Measurements from ENCODE around the gene RILPL2. TPM values are rescaled to one million over a fixed set of nuclear protein-coding genes. Genes with fewer than 3 reads are reported as not detected.

RILPL2 gene
- total RNA-seq, 1 donor from 2014 or later: 15.1 TPM

DNA sequence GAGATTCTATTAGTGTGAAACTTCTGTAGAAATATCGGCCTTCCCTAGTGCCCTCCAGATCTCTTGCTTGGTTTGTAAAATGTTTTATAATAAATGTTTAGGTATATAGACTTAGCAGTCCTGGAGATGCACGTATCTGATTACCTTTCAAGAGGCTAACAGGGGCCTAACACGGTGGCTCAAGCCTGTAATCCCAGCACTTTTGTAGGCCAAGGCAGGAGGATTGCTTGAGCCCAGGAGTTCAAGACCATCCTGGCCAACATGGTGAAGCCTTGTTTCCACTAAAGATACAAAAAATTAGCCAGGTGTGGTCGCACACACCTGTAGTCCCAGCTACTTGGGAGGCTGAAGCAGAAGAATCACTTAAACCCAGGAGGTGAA, 9.8 kb upstream of the RILPL2 start:
- peaks cover 40% of the 10 kb centered on the region for H3K4me1 ChIP-seq
- peak overlapping the region; percentile 89 for H3K27ac ChIP-seq
- intact Hi-C loops (cut with DNase I): no loop called here
- H3K27me3 ChIP-seq: no peaks in the 10 kb centered on the region
- H3K4me3 ChIP-seq: no peak overlapping the region
- DNase-seq (no peak), ATAC-seq (no peak)
- no peaks in the 10 kb centered on the region for H3K36me3 ChIP-seq
- no peaks in the 10 kb centered on the region for H3K9me3 ChIP-seq
- TF ChIP-seq, protein P1, sequence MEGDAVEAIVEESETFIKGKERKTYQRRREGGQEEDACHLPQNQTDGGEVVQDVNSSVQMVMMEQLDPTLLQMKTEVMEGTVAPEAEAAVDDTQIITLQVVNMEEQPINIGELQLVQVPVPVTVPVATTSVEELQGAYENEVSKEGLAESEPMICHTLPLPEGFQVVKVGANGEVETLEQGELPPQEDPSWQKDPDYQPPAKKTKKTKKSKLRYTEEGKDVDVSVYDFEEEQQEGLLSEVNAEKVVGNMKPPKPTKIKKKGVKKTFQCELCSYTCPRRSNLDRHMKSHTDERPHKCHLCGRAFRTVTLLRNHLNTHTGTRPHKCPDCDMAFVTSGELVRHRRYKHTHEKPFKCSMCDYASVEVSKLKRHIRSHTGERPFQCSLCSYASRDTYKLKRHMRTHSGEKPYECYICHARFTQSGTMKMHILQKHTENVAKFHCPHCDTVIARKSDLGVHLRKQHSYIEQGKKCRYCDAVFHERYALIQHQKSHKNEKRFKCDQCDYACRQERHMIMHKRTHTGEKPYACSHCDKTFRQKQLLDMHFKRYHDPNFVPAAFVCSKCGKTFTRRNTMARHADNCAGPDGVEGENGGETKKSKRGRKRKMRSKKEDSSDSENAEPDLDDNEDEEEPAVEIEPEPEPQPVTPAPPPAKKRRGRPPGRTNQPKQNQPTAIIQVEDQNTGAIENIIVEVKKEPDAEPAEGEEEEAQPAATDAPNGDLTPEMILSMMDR (IDR thresholded peaks at IDR 0.05): no peak

DNA sequence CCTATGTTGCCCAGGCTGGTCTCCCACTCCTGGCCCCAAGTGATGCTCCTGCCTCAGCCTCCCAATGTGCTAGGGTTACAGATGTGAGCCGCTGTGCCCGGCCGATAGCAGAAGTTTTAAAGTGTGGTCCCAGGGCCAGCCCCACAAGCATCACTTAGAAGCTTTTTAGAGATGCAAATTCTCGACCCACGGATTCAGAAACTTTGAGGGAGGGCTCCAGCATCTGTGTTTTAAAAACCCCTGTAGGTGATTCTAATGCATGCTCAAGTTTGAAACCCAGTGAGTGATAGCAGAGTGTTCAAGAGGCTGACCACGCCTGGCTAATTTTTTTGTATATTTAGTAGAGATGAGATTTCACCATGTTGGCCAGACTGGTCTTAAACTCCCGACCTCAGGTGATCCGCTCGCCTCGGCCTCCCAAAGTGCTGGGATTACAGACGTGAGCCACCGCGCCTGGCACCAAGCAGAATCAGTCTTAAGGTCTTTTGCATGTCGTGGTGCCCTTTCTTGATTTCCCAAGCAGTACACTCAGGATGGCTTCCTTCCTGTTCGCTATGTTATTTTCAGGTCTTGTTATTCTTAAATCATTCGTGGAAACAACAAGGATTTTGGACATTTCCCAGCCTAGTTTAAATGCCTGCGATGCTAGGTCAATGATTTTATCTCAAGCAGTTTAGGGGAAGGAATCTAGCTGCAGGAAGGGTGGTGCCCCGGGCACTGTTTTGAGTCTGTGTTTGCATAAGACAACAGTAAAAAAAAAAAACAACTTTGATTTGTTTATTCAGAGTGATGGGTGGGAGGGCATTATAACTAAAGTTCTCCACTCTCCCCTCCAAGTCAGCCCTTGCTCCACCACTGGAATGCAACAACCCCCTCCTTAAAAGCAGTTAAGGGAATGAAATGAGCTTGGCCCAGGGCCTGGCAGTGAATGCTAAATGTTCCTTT, 9.2 kb upstream of the RILPL2 start:
- Histone ChIP-seq H3K9me3 (no peaks in the 10 kb centered on the region), H3K36me3 (no peaks in the 10 kb centered on the region), H3K4me3 (no peak overlapping the region), H3K27ac (peak overlapping the region; percentile 89), H3K4me1 (peaks cover 40% of the 10 kb centered on the region), H3K27me3 (no peaks in the 10 kb centered on the region)
- TF ChIP-seq, protein P1 (IDR thresholded peaks at IDR 0.05): no peak
- intact Hi-C loops (cut with DNase I): no loop called here
- peak; percentile 83 for ATAC-seq
- peak; percentile 71 for DNase-seq

DNA sequence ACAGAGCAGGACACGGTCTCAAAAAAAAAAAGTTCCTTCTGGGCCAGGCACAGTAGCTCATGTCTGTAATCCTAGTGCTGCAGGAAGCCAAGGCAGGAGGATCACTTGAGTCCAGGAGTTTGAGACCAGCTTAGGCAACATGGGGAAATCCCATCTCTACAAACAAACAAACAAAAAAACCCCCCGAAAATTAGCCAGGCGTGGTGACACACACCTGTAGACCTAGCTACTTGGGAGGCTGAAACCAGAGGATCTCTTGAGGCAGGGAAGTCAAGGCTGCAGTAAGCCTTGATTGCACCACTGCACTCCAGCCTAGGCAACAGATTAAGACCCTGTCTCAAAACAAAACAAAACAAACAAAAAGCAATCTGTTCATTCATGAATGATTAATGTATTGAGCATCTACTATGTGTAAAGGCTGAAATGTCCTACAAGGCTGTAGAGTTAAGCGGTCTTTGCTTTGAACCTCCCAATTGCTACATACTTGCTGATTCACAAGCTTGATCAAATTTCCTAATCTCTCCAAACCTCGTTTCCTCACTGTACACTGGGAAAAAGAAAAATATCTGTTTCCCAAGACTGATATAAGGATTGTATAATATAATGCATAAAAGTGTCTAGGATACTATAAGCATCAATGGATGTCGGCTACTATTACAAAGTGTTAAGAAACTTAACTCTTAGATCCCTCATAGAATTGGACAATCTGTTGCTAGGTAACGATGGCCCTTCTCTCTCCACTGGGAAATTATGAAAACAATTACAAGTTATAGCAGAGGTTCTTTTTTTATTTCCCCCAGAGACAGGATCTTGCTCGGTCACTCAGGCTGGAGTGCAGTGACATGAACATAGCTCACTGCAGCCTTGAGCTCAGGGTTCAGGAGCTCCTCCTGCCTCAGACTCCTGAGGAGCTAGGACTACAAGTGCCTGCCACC, 7.9 kb upstream of the RILPL2 start:
- Histone ChIP-seq H3K36me3 (no peaks in the 10 kb centered on the region), H3K4me1 (peaks cover 40% of the 10 kb centered on the region), H3K27ac (peak overlapping the region; percentile 89), H3K27me3 (no peaks in the 10 kb centered on the region), H3K4me3 (no peak overlapping the region), H3K9me3 (no peaks in the 10 kb centered on the region)
- no peak for ATAC-seq
- intact Hi-C loops (cut with DNase I): no loop called here
- no peak for DNase-seq
- TF ChIP-seq, protein P1 (IDR thresholded peaks at IDR 0.05): no peak

DNA sequence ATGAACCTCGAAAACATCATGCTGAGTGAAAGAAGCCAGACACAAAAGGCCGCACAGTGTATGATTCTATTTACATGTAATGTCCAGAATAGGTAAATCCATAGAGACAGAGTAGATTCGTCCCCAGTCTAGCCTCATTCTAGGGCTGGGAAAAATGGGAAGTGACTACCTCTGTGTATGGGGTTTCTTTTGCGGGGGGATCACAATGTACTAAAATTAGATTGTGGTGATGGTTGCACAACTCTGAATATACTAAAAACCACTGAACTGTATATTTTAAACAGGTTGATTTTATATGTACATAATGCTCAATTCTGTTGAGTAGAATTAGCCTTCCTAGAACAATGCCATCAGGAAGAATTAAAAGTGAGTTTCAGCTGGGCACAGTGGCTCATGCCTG, 6.3 kb upstream of the RILPL2 start:
- no peak overlapping the region for H3K4me3 ChIP-seq
- no peaks in the 10 kb centered on the region for H3K9me3 ChIP-seq
- ATAC-seq: no peak
- TF ChIP-seq, protein P1 (IDR thresholded peaks at IDR 0.05): no peak
- no peaks in the 10 kb centered on the region for H3K27me3 ChIP-seq
- H3K27ac ChIP-seq: no peak overlapping the region
- DNase-seq: no peak
- no peaks in the 10 kb centered on the region for H3K36me3 ChIP-seq
- intact Hi-C loops (cut with DNase I): no loop called here
- H3K4me1 ChIP-seq: peaks cover 33% of the 10 kb centered on the region

DNA sequence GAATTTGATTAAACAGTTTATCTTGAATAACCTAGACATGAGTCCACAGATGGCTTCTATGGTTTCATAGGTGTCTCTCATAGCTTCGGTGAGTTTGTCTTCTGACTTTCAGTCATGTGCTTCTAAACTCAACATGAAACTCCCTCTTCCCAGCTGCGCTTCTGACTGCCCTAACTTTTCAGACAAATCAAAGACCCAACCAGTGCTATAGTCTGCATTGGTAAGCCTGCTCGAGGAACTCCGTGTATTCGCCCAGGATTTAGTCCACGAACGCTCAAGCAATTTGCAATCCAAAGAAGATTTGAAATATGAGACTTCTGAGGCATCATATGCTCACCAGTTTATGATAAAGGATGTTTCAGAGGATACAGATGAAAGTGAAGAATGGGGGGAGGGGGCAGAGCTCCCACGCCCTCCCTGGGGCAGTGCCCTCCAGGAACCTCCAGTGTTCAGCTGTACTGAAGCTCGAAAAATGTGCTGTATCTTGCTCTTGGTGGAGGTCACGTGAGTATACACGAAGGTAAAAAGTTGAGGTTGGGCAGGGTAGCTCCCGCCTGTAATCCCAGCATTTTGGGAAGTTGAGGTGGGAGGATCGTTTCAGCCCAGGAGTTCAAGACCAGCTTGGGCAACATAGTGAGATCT, 5.2 kb upstream of the RILPL2 start:
- Histone ChIP-seq H3K36me3 (no peaks in the 10 kb centered on the region), H3K27ac (no peak overlapping the region), H3K4me3 (no peak overlapping the region), H3K4me1 (peaks cover 27% of the 10 kb centered on the region), H3K27me3 (no peaks in the 10 kb centered on the region), H3K9me3 (no peaks in the 10 kb centered on the region)
- intact Hi-C loops (cut with DNase I): no loop called here
- TF ChIP-seq, protein P1 (IDR thresholded peaks at IDR 0.05): no peak
- DNase-seq: no peak
- no peak for ATAC-seq
